NCI-H446 treated with DMSO at 0.1 percent for 48 hours (cell line): Measurements from ENCODE around the gene UBE2Q2.
"Not testable (repeated sequence)": the region's sequence is repeated elsewhere in the genome, so short reads cannot be mapped to it uniquely, and the experiment has no call there.

Experiments used
- DNase-seq: peaks from one replicate; lab custom pipeline; 2025; lab: John Stamatoyannopoulos, UW

Gene UBE2Q2

DNA sequence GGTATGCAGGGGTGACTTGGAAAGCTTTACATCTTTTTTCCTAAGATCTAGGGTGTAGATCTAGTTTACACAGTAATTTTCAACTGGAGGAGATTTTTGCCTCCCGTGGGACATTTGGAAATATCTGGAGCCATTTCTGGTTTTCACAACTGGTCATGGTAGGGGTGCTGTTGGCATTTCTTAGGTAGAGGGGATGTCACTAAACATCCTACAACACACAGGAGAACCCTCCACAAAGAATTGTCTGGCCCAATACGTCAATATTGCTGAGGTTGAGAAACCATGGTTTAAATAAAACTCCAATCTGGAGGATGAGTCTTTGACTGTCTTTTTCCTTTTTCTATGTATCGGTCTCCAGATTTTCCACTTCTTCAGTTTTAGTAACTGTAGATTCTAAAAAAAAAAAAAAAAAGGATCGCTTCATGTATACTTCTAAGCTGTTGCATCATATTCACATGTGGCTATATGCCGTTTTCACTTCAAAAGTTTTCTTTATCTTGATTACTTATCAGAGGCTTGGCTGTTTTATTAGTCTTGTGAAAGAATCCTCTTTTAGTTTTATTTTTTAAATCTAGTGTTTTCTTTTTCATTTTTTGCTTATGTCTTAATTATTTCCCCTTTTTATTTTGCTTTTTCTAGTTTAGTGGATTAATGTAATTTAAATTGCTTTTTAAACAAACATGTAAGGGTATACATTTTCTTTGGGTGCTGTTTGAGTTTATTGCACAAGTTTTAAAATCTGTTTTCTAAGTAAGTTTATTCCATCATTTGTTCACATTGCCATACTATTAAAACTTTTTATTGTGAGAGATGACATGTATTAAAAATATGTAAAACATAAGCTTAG lies 21.2 kb downstream of the UBE2Q2 start:
- DNase-seq: no peak

- not testable (repeated sequence) for DNase-seq
Observed at GRCh38 chr15:75866045-75866444, 22.8 kb downstream of the UBE2Q2 start.

GRCh38 chr15:75866916-75867315 lies 23.7 kb downstream of the UBE2Q2 start:
- DNase-seq: no peak

DNA sequence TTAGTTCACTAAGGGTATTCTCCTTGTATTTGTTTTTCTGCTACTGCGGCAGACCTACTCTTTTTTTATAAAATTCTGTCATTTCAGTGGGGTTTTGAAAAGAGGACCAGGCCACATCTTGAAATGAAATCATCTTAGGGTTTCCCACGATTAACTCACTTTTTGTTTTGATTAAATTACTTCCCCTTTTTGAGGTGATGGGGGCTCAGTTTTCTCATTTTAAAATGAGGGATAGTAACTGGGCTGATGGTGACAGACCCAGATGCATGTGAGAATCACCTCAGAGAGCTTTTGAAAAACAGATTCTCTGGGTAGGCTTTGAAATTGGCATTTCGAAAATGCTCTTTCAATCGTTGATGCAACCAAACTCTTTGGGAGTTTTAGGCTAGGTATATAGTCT lies 24.2 kb downstream of the UBE2Q2 start:
- no peak for DNase-seq

GRCh38 chr15:75868019-75868418 lies 24.8 kb downstream of the UBE2Q2 start:
- no peak for DNase-seq

- DNase-seq: no peak
Observed at GRCh38 chr15:75869446-75869845, 26.2 kb downstream of the UBE2Q2 start.

- DNase-seq: not testable (repeated sequence)
Observed at GRCh38 chr15:75871589-75871988, 28.3 kb downstream of the UBE2Q2 start.

- no peak for DNase-seq
Observed at GRCh38 chr15:75872403-75872990, 29.2 kb downstream of the UBE2Q2 start.

DNA sequence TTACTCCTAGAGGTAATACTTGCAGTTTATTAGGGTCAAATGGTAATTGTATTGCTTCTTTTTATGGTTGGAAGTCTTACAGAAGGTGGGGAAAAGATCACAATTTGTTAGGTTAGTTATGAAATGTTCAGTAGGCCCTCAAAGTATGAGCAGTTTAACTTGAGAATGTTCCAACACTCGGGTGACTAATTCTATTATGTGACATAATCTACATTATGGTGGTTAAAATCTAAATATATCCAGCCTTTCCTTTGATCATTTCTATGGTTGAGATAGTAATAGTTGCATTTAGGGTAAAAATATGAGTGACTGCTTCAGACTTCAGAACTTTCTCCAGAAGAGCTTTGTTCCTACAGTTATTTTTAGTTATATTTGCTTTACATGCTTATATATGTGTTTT lies 40.8 kb downstream of the UBE2Q2 start:
- no peak for DNase-seq

DNA sequence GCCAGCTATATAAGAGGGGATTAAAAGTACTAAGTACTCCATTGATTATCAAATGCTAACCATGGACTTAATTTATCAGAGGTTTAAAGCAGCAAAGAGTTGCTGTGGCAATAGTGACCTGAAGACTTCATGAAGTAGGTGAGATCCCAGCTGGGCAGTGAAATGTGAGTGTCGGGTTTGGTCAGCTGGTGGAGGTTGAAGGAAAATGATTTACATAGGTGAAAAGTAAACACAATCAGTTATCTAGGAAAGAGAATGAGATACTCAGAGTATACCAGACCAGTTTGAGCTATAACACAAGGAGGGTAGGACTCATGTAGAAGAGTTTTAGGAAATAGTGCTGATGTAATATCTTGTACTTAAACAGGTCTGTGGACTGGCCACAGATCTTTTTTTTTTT lies 43.9 kb downstream of the UBE2Q2 start:
- no peak for DNase-seq

DNA sequence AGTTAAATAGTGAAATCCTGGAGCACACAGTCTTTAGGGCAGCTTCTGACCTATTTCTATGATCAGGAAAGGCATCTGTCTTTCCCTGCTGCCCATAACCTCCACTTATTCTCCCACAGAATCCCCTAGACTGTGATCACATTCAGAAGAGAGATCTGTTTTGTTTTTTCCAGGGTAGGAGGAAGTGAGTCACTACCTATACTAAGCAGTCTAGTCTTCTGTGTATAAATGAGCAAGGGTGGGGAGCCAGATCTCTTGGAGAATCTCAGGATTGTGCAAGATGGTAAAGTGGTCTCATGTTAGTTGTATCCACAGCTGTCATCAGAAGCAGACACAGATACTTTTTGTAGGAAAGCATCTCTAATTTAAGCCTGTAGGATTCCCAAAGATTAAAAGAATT lies 48.6 kb downstream of the UBE2Q2 start:
- DNase-seq: no peak

- DNase-seq: no peak
Observed at GRCh38 chr15:75895731-75896130, 52.5 kb downstream of the UBE2Q2 start.

DNA sequence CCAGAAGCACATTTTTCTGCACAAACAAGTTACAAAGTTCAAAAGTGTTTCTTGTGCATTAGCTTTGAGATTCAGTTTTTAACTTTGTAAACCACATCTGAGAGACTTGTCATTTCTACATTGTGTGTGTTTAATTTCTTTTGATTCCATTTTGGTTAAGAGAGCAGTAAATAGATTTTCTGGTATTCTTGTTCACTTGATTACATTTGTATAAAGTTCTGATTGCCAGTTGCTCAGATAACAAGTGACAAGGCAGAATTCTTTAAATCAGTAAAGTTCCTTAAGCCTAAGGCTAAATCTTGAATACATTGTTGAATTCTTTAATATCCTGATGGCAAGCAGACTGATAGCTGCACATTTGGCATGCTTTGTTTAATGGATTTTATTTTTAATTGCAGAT lies 57.3 kb downstream of the UBE2Q2 start:
- no peak for DNase-seq

GRCh38 chr15:75902129-75902557 lies 58.9 kb downstream of the UBE2Q2 start:
- DNase-seq: no peak

- peak; percentile 74 for DNase-seq
Observed at GRCh38 chr15:75903331-75904239, 60.3 kb downstream of the UBE2Q2 start, which contains the start of gene FBXO22. FBXO22 (plus strand) TSS chr15:75903878; CDS start chr15:75903964, 86 bp downstream.

GRCh38 chr15:75905231-75905630 lies 62.0 kb downstream of the UBE2Q2 start:
- DNase-seq: no peak

- not testable (repeated sequence) for DNase-seq
Observed at GRCh38 chr15:75910355-75910754, 67.1 kb downstream of the UBE2Q2 start.

GRCh38 chr15:75916978-75917377 lies 73.7 kb downstream of the UBE2Q2 start:
- no peak for DNase-seq

- no peak for DNase-seq
Observed at GRCh38 chr15:75918135-75918534, 74.9 kb downstream of the UBE2Q2 start.

DNA sequence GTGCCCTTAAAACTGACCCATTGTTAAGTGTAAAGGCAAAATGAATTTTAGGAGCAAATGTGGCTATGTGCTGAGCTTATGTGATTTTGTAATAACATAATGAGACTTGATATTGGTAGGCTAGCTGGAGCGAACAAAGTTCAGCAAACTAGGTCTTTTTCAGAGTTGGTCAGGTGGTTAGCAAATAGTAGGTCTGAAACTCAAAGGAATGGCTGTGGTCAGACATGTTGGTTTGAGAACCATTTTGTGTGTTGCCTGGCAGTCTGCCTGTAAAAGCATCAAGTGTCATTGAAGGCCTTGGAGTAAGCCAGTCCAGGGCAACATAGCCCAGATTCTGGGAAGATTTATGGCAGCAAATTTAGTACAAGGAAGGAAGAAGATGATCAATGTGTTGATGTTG lies 76.8 kb downstream of the UBE2Q2 start:
- DNase-seq: no peak

DNA sequence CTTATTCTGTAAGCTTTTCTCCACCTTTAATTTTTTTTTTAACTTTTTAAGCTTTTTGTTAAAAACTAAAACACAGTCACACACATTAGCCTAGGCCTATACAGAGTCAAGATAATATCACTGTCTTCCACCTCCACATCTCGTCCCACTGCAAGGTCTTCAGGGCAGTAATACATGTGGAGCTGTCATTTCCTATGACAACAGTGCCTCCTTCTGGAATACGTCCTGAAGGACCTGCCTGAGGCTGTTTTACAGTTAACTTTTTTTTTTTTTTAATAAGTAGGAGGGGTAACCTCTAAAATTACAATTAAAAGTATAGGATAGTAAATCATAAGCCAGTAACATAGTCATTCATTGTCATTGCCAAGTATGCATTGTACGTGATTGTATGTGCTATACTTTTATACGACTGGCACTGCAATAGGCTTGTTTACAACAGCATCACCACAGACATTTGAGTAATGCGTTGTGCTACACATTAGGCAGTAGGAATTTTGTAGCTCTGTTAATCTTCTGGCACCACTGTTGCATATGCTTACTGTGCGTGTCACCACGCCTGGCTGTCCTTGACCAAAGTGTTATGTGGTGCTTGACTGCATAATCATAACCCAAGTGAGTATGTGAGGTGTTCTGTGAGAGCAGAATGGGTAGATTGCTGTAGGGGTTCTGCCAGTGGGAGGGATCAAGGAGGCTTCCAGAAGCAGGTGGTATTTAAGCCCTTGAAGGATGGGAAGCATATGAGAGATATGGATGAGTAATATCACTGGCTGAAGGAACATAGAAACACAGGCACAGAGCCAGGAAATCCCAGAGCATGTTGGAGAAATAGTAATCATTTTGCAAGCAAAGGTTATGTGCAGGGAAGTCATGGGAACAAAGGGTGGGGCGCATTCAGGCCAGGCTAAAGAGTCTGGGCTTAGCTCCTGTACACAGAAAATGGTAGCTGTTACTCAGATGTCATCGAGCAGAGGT lies 78.8 kb downstream of the UBE2Q2 start:
- DNase-seq: no peak
